Anterior cingulate cortex (tissue), 58 donors: ENCODE data around the gene DCAKD.
A peak's percentile ranks its signal among the peaks of the same experiment; 100 is the strongest.

Experiments
- DNase-seq, 58 donors: peaks; one replicate each; lab custom pipeline; 2025; lab: John Stamatoyannopoulos, UW

The DCAKD gene

GRCh38 chr17:45034599-45034998, 16.8 kb downstream of the DCAKD start:
- DNase-seq, result no peak

GRCh38 chr17:45032174-45032541, 19.3 kb downstream of the DCAKD start:
- DNase-seq, result no peak

- no peak for DNase-seq
Observed at GRCh38 chr17:45031231-45032173, 19.9 kb downstream of the DCAKD start.

DNA sequence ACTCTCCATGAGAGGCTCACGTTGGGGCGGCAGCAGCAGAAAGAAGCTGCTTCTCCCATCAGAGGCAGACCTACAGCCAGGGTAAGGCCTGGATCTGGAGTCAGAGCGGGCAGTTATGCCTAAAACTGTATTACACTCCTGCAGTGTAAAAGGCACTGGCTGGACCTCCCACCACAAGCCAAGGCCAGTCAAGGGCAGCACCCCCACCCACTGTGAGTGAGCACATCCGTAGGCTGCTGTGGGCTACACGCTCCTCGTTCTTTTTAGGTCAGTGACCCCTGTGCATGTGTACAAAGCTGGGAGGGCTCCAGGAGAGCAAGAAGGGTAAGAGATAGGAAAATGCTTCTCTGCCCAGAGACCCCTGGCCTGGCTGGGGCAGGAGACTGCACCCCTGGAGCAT, 20.7 kb downstream of the DCAKD start:
- DNase-seq, result no peak

- DNase-seq, result no peak
Observed at GRCh38 chr17:45029758-45030423, 21.5 kb downstream of the DCAKD start.

- DNase-seq, result no peak
Observed at GRCh38 chr17:45029096-45029495, 22.3 kb downstream of the DCAKD start.

DNA sequence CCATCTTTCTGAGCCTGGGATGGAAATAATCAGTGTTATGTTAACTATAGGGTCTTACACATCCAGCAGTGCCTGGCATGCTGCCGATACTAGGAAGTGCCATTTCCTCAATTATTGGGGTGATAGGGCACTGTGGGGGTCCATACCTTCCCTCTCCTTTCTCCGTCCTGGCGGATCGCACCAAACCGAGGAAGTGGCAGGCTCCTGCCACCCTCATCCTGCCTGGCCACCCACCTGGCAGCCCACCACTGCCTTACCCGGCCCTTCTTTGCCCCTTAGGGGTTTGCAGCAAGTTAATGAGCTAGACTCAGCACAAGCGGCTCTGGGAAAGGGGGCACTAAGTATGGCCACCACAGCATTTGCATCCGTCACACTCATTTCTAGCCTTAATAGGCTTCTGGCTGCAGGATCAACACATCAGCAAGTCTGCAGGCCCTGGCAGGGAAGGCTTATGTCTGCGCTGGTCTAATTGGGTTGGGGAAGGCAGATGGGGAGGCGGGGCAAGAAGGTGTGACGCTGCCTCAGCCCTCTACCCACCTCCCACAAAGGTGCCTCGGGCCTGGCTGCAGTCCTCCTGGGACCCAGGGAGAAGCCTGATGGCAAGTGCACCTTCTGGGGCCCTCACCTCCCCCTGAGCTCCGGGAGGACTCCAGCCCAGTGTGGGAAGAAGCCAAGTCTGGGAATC, 28.6 kb downstream of the DCAKD start:
- DNase-seq, result no peak

DNA sequence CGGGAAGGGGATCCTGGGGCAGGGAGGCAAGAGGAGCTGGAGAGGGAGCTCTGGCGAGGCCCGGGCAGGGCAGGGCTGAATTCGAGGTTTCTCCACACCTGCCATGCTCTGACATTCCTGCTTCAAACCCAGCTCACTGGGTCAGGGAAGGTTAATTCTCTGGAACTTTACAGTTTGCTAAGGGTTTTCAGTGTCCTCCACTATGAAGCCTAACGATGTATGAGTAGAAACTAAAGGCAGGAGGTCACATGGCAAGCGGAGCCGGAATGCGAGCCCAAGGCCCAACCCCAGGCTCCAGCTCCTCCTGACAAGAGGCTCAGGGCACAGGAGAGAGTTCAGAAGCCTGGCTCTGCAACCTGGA, 29.2 kb downstream of the DCAKD start:
- no peak for DNase-seq

DNA sequence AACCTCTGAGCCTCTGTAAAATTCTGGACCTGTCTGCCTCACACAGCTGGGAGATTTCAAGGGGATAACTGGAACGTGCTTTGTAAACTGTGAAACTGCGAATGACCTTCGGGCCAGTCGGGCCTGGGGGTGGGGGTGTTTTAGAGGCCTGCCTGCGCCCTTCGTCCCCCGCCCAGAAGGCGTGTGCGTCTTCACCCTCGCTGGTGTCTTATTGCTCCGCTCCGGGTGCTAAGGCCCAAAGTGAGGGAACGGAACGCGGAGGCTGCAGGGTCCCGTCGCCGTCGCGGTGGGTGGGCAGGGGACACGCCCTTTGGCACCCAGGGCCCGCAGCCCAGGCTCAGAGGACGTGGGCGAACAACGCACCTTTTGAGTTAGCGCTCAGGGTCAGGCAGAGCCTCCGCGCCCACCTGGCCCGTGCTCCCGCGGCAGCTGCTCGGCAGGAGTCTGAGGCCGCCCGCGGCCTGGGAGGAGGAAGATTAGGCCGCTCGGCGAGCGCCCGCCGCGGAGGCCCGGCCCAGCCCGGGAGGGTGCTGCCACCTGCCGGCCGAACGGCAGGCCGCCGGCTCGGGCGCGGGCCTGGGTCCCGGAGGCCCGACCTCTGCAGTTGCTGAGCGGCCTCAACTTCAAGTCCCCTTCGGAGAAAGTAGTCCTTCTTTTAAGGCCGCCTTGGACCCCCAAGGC, 29.7 kb downstream of the DCAKD start:
- peak in 37 of 58 donors; percentile 11 to 62 (median 33) for DNase-seq

- peak in 30 of 58 donors; percentile 10 to 67 (median 20) for DNase-seq
Observed at GRCh38 chr17:45020354-45021138, 30.9 kb downstream of the DCAKD start.

DNA sequence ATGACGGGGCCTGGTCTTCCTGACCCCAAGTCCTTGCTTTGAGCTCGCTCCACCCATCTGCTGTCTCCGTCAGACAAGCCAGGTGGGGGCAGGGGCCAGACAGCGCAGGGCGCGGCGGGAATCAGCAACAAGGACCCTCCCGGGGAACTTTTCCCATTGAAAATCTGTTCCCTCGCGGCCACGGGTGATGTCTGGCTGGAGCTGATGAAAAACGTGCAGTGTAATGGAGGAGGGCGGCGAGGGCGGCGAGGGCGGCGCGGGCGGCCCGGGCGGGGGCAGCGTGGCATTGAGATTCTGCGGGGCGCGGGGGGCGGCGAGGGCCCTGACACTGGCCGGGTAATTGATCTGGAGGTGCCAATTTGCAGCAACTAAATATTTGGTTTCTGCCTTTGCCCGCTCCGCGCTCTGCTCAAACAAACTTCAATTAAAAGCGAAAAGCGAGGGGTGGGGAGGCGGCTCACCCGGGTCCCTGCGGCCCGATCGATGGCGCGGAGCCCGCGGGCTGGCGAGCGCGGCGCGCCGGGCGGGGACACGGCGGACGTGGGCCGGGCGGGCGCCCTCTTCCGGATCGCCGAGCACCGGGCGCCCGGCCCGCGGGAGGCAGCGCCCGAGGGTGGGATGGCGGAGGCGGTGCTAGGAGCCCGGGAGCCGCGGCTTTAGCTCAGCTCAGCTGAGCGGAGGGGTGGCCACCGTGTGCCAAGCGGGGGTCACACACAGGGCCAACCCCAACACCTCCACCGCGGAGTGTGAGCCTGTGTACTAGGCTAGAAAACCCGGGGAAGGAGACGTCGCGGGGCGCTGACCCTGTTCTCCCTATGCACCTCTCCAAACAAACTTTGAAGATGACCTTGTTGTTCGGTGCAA, 32.4 kb downstream of the DCAKD start:
- DNase-seq, result peak in 21 of 58 donors; percentile 4 to 48 (median 33)

DNA sequence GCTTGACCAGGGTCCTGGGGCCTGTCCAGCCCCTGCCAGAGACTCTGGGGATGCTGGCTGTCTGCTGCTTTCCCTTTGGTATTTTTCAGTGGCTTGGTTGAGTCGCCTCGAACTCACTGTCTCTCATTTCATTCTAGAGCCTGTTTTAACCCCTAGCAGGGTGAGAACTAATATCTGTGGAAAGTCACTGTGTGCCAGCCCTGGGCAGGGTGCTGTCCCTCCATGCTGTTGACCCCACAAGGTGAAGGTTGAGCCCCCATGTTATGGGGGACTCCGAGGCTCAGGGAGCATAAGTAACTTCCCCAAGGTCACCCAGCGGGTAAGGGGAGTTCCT, 33.0 kb downstream of the DCAKD start:
- no peak for DNase-seq

DNA sequence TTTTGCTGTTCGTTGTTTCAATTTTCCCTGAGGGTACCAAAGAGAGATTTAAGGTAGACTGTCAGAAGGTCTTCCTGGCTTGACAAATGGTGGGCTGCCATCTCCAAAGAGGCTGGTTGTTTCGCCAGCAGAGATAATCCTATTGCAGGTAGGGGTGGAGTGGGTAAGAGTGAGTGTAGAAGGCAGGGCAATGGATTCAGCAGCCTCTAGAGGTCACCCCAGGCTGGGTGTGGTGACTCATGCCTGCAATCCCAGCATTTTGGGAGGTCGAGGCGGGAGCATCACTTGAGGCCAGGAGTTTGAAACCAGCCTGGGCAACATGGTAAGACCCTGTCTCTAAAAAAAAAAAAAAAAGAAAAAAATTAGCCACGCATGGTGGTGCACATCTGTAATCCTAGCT, 34.6 kb downstream of the DCAKD start:
- no peak for DNase-seq

GRCh38 chr17:45016237-45016636, 35.2 kb downstream of the DCAKD start:
- no peak for DNase-seq

GRCh38 chr17:45013021-45013997, 38.1 kb downstream of the DCAKD start:
- peak in 6 of 58 donors; percentile 3 to 38 (median 24) for DNase-seq

DNA sequence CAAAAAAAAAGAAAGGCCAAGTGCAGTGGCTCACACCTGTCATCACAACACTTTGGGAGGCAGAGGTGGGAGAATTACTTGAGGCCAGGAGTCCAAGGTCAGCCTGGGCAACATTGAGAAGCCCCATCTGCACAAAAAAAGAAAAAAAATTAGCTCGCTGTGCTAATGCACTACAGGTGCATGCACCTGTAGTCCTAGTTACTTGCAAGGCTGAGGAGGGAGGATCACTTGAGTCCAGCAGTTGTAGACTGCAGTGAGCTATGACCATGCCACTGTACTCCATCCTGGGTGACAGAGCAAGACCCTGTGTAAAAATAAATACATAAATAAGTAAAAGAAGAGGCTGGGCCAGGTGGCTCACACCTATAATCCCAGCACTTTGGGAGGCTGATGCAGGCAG, 39.7 kb downstream of the DCAKD start:
- no peak for DNase-seq

GRCh38 chr17:45009676-45010467, 41.6 kb downstream of the DCAKD start:
- peak in 1 of 58 donors; percentile 7 for DNase-seq
